GM21717 (cell line): ENCODE results near the gene CACNA1C.

Experiments used
- ATAC-seq: cut with Tn5 transposase; IDR thresholded peaks from one replicate; pipeline ENCODE4 v1.9.1; 2021; ENCODE audit warnings: mild to moderate bottlenecking, moderate library complexity; ENCODE audit not compliant: unreplicated experiment

CACNA1C gene

GRCh38 chr12:2288875-2289274 is 236.1 kb downstream of the CACNA1C start:
- ATAC-seq, result no peak

DNA sequence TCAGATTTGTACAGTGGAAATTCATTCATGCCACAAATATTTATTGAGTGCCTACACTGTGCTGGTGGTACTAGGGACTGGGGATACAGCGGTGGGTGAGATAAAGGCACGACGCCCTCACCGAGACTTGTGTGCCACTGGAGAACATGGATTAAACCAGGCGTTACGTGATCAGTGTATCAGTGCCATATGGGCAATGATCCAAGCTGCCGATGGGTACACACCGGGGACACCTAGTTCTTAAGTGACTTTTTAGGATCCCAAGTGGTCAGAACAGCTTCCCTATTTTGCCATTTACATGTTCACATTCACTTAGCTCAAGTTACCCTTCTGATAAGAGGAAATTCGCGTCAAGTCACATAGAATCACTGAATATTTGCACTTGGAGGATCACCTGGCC is 236.7 kb downstream of the CACNA1C start:
- ATAC-seq, result no peak

GRCh38 chr12:2290091-2290490 is 237.3 kb downstream of the CACNA1C start:
- no peak for ATAC-seq

- ATAC-seq, result no peak
Observed at GRCh38 chr12:2290516-2291065, 237.8 kb downstream of the CACNA1C start.

GRCh38 chr12:2291182-2291832 is 238.5 kb downstream of the CACNA1C start:
- ATAC-seq, result no peak

DNA sequence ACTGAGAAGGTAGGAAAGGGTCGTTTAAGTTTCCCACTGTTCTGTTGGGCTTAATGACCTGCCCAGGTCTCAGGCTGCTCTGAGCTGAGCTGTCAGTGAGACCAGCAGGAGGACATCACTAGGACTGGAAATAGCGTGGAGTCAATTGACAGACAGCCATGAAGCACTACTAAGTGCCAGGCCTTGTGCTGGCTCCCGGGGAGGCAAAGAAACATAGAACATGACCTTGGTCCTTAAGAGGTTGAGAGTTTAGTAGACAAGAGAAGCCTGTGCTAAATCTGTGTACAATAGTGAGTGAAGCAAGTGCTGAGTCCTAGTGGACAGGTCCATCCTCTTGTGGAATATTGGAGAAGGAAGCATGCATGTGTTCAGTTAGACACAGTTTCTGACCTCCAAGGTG is 239.2 kb downstream of the CACNA1C start:
- no peak for ATAC-seq

DNA sequence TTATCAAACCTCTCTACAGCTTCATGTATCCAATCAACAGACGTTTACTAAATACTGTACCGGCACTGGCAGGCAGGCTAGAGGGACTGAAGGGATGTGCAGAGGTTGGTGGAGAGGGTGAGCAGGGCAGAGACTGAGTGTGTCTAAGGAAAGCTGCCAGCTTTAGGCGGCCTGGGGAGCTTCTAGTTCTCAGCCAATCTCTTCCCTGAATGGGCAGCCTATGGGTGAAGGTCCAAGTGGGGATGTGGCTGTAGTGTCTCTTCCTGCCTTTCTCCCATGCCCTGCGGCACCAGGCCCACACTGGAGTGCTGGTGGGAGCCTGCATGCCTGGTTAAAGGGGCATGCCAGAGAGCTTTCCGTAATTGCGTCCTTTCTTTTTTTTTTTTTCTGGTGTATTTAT is 239.8 kb downstream of the CACNA1C start:
- ATAC-seq, result no peak

- no peak for ATAC-seq
Observed at GRCh38 chr12:2294651-2295475, 242.1 kb downstream of the CACNA1C start.

- no peak for ATAC-seq
Observed at GRCh38 chr12:2295941-2296461, 243.2 kb downstream of the CACNA1C start.

DNA sequence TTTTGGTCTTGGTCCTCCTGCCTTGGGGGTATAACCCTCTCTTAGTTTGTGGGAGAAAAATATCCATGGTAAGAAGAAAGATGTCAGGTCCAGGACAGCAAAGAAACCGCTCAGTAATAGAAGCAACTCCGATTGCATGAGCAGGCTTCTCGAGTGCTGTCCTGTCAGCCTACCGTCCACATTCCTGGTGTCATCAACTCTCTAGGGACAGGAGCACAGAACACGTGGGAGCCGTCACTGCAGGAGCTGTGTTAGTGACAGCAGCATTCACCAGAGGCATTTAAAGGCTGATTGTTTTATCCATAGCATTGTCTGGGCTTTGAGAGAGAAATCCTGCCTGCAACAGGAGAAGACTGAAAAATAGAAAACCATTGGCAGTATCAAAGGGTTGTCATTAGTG is 244.2 kb downstream of the CACNA1C start:
- no peak for ATAC-seq

DNA sequence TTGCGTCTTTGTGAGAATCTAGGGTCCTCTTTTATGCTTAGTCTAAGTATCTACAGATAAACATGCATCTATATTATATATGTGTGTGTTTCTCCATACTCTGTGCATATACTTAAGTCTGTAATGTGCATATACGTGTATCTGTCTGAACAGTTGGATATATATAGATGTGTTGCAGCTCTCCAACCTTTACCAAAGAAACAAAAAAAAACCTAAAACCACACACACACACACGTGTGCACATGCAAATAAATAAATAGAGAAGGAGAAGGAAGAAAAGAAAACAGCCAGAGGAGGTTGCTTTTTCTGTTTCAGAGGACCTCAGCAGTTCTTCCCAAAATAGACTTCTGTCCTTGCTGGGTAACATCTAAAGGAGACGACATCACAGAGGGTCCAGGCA is 244.9 kb downstream of the CACNA1C start:
- ATAC-seq, result no peak

- no peak for ATAC-seq
Observed at GRCh38 chr12:2298556-2299200, 245.9 kb downstream of the CACNA1C start.

GRCh38 chr12:2299206-2299605 is 246.4 kb downstream of the CACNA1C start:
- no peak for ATAC-seq

DNA sequence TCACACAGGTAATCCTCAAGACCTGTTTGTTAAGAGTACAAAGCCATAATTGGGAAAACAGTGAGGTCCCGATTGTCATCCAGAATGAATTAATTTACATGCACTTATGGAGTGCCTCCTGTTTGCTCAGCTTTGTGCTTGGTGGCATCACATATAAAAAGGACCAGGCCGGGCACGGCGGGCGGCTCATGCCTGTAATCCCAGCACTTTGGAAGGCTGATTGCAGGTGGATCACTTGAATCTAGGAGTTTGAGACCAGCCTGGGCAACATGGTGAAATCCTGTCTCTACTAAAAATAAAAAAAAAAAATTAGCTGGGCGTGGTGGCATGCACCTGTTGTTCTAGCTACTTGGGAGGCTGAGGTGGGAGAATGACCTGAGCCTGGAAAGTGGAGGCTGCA is 247.4 kb downstream of the CACNA1C start:
- ATAC-seq, result no peak

DNA sequence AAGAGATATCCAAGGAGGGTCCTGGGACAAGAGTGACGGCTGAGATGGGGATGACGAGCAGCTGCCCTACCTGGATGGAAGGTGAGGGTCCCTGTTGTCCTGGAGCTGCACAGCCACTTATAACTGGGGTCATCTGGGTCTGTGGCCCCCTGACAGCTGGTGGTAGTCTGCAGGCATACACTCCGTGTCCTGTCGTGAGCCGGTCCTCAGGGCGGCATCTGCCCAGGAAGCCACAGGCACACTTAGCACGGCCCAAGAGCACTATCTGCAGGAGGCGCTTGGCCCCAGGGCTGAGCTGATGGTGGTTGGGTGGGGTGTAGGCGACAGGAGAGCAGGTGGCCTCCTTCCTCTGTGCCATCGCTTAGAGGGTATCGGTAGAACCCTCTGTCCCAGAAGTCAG is 248.1 kb downstream of the CACNA1C start:
- no peak for ATAC-seq

DNA sequence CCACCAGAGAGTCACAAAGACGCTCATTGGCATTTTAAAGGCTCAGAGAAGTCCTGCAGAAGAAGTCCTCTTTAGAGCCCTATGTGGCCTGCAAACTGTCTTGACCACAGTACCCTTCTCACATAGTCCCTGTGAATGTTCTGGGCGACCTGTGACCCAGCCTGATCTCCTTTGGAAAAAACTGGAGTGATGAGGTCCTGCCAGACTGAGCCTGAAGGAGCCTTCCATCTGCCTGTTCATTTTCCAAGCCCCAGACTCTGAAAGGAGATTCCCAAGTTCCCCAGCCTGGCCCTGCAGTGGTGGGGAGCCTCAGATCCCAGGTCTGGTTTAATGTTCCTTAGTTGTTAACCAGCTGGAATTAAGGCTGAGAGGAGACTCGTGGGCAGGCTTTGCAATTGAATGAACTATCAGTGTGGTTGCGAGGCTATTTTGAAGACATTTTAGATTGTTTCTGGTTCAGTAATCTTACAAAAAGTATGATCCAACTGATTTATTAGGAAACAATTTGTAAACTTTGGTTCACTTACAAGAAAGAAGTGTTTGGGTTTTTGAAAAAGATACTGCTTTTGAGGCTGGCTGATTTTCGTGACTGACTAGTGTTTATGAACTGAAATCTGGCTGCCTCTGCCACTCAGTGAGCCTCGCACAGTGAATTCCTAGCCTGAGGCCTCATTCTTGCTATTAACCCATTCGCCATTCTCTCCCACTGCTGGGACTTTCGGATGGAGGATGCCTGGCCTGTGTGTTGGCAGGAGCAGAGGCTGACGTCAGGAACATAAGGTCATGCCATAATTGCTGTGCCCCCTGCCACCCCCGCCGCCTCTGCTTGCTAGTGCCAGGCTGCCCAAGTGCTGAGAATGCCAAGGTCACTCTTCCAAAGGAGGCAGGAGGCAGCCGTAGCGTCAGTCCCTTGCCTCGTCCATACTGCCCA is 249.0 kb downstream of the CACNA1C start:
- no peak for ATAC-seq

DNA sequence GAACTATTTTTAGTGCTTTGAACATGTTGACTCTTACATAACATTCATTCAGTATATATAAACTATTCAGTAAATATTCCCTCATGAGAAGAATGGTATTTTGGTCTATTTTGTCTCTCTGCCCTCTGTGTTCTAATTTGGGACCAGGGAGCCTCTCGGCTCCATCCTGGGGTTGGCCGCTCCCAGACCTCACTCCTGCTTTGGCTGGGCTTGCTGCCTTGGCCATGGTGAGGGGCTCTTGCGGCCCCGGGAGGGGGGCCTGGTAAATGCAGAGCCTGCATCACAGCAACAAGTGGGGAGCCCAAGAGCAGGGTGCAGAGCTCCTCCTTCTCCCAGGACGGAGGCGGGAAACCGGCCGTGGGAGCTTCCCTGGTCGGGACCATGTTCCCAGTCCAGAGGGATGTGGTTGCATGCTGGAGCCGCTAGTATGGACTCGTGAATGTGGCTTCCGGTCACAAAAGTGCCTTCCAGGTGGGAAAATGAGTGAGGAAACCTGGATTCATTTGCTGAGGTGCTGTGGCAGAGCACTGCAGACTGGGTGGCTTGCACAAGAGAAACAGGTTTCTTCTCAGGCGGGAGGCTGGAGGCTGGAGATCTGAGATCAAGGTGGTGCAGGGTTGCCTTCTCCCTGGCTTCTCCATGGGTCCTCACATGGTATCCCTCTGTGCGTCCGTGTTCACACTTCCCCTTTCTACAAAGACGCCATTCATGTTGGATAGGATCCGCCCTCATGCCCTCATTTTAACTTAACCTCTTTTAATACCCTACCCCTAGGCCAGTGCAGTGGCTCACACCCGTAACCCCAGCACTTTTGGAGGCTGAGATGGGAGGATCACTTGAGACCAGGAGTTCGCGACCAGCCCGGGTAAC is 250.2 kb downstream of the CACNA1C start:
- ATAC-seq, result no peak

DNA sequence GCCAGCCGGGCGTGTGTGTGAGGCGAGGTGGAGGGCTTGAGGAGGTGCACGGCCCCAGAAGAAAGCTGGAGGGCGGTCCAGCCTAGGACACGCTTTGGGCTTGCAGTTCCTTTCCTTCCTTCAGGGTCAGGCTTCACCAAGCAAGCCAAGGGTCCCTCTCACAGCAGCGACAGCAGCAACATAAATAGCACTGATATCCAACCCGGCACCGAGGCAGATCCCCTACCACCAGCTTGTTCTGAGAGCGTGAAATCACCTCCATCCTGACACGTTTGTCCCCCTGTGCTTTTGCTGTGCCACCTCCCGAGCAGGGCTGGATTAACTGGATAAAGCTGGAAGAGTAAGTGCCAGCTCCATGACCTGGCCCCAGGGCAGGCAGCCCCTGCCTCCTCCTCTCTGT is 251.4 kb downstream of the CACNA1C start:
- no peak for ATAC-seq

DNA sequence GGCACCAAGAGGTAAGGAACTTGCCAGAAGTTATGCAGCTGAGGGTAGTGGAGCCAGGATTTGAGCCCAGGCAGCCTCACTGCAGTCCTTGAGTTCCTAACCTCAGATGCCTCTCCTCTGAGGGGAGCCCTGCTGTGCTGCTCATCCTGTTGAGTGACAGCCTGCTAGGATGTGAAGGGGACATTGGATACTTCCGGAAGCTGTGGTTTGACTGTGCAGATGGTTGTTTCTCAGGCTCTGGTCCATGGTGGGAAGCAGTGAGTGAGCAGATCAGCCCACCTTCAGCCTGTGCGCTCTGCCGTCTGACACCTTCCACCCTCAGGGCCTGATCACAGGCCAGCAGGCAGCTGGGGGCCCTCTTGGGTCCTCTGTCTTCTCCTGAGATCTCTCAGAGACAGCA is 253.2 kb downstream of the CACNA1C start:
- peak; percentile 62 for ATAC-seq
